Neural crest cell (in vitro differentiated cells): ENCODE measurements around the gene ENOX1. TPM values are rescaled to one million over a fixed set of nuclear protein-coding genes. Genes with fewer than 3 reads are reported as not detected.

ENCODE experiments used
- DNase-seq: peaks from one replicate; pipeline ENCODE4 v3.0.0; 2021; ENCODE audit warnings: low read depth, mixed read lengths, low spot score
- H3K27ac Mint-ChIP-seq: one replicate; pipeline ENCODE4 v1.8.0; 2021; ENCODE audit warnings: mild to moderate bottlenecking, mixed read lengths; ENCODE audit not compliant: unreplicated experiment
- H3K27me3 Mint-ChIP-seq: 2 replicates; pipeline ENCODE4 v1.8.0; 2021; ENCODE audit warnings: low read depth, mild to moderate bottlenecking, mixed read lengths
- H3K36me3 Mint-ChIP-seq: 2 replicates; pipeline ENCODE4 v1.8.0; 2021; ENCODE audit warnings: low read depth, mild to moderate bottlenecking, mixed read lengths
- H3K4me1 Mint-ChIP-seq: 2 replicates; pipeline ENCODE4 v1.8.0; 2021; ENCODE audit warnings: mixed read lengths
- H3K4me3 Mint-ChIP-seq: one replicate; pipeline ENCODE4 v1.8.0; 2021; ENCODE audit warnings: mild to moderate bottlenecking, mixed read lengths
- H3K9me3 Mint-ChIP-seq: 2 replicates; pipeline ENCODE4 v1.8.0; 2021; ENCODE audit warnings: mixed read lengths
- CTCF ChIP-seq: fragments of 200-600 bp; sonication (generic); conservative IDR thresholded peaks from 2 replicates; pipeline ENCODE4 v1.5.0; 2021; ENCODE audit warnings: antibody characterized with exemption, mild to moderate bottlenecking
- total RNA-seq: library from RNA; stranded (reverse); gene quantifications from 2 replicates; pipeline ENCODE4 v1.2.1, GENCODE V29; 2021

Gene ENOX1
- total RNA-seq, 1 donor from 2014 or later: 3.8 TPM

GRCh38 chr13:43328907-43329306 lies 457.9 kb downstream of the ENOX1 start:
- DNase-seq: no peak
- Mint-ChIP-seq H3K4me3 (no peak overlapping the region), H3K9me3 (no peaks in the 10 kb centered on the region), H3K27me3 (no peaks in the 10 kb centered on the region), H3K36me3 (no peaks in the 10 kb centered on the region), H3K27ac (no peak overlapping the region), H3K4me1 (peaks cover 5% of the 10 kb centered on the region)
- TF ChIP-seq CTCF: no peak

GRCh38 chr13:43326100-43326499 lies 460.7 kb downstream of the ENOX1 start:
- Mint-ChIP-seq H3K4me1 (peaks cover 5% of the 10 kb centered on the region), H3K36me3 (no peaks in the 10 kb centered on the region), H3K9me3 (no peaks in the 10 kb centered on the region), H3K27ac (no peak overlapping the region), H3K27me3 (no peaks in the 10 kb centered on the region), H3K4me3 (no peak overlapping the region)
- no peak for DNase-seq
- TF ChIP-seq CTCF: no peak

GRCh38 chr13:43325636-43326035 lies 461.1 kb downstream of the ENOX1 start:
- H3K4me1 Mint-ChIP-seq: peaks cover 2% of the 10 kb centered on the region
- TF ChIP-seq CTCF: no peak

GRCh38 chr13:43324129-43324528 lies 462.6 kb downstream of the ENOX1 start:
- Mint-ChIP-seq H3K27ac (no peak overlapping the region), H3K36me3 (no peaks in the 10 kb centered on the region), H3K9me3 (no peaks in the 10 kb centered on the region), H3K4me1 (peaks cover 11% of the 10 kb centered on the region), H3K4me3 (no peak overlapping the region), H3K27me3 (no peaks in the 10 kb centered on the region)
- TF ChIP-seq CTCF: no peak
- DNase-seq: no peak

More at GRCh38 chr13:43325636-43326035, 461.1 kb downstream of the ENOX1 start:
- Mint-ChIP-seq H3K27ac (no peak overlapping the region), H3K4me3 (no peak overlapping the region), H3K27me3 (no peaks in the 10 kb centered on the region), H3K36me3 (no peaks in the 10 kb centered on the region), H3K9me3 (no peaks in the 10 kb centered on the region)
- DNase-seq: no peak

- H3K27ac Mint-ChIP-seq: no peak overlapping the region
- no peak for TF ChIP-seq CTCF
- H3K9me3 Mint-ChIP-seq: no peaks in the 10 kb centered on the region
- peaks cover 23% of the 10 kb centered on the region for H3K4me1 Mint-ChIP-seq
- no peak for DNase-seq
- H3K4me3 Mint-ChIP-seq: no peak overlapping the region
- no peaks in the 10 kb centered on the region for H3K27me3 Mint-ChIP-seq
- H3K36me3 Mint-ChIP-seq: peaks cover 4% of the 10 kb centered on the region
Observed at GRCh38 chr13:43319617-43320444, 466.9 kb downstream of the ENOX1 start.
